ENCODE measurements around the gene BUB1. TPM values are rescaled to one million over a fixed set of nuclear protein-coding genes. Genes with fewer than 3 reads are reported as not detected.
"Not testable (repeated sequence)": the region's sequence is repeated elsewhere in the genome, so short reads cannot be mapped to it uniquely, and the experiment has no call there.

The BUB1 gene
- total RNA-seq, 1 donor from 2014 or later, result 2.0 TPM

- not testable (repeated sequence) for DNase-seq (ENCODE audit: low spot score)
Observed at GRCh38 chr2:110602139-110602538, 75.7 kb downstream of the BUB1 start.

GRCh38 chr2:110591973-110592372 is 85.9 kb downstream of the BUB1 start:
- not testable (repeated sequence) for DNase-seq (ENCODE audit: low spot score)

GRCh38 chr2:110589677-110590330 is 88.1 kb downstream of the BUB1 start:
- DNase-seq (ENCODE audit: low spot score), result not testable (repeated sequence)

- DNase-seq (ENCODE audit: low spot score), result not testable (repeated sequence)
Observed at GRCh38 chr2:110588520-110588919, 89.3 kb downstream of the BUB1 start.

Other genes with a start within 250 kb of the BUB1 start
- gene LIMS4, start 205.2 kb downstream of the BUB1 start, total RNA-seq, result 2.8 TPM
- gene RGPD6, start 100.8 kb downstream of the BUB1 start, total RNA-seq, result 11.0 TPM
- not detected for gene ACOXL, start 54.5 kb upstream of the BUB1 start, total RNA-seq

Measured in mucosa of gallbladder (tissue), 1 donor.